Measurements from ENCODE around the gene TPST2. TPM values are rescaled to one million over a fixed set of nuclear protein-coding genes. Genes with fewer than 3 reads are reported as not detected.

The TPST2 gene
- total RNA-seq, 1 experiment from 2014 or later = 50.1 TPM

GRCh38 chr22:26619510-26619909, 29.6 kb upstream of the TPST2 start:
- Histone ChIP-seq H4K20me1 (ENCODE audit: control insufficient read depth, insufficient read depth, insufficient read length) (no peaks in the 10 kb centered on the region), H3K4me2 (ENCODE audit: insufficient read depth, insufficient read length, low read length) (no peak overlapping the region), H3K56ac (ENCODE audit: insufficient read length, low read depth, low read length) (no peak overlapping the region), H4K91ac (ENCODE audit: insufficient read length, low read depth, low read length) (no peak overlapping the region), H2BK5ac (ENCODE audit: insufficient read length, low read length) (no peak overlapping the region), H3K4me1 (ENCODE audit: insufficient read depth, low read length) (peaks cover 24% of the 10 kb centered on the region), H4K8ac (replicated peaks; ENCODE audit: insufficient read length, low read depth, low read length) (no peak overlapping the region), H3K23me2 (ENCODE audit: insufficient read length, low read depth, low read length, poor library complexity, severe bottlenecking) (no peaks in the 10 kb centered on the region), H3K9me3 (ENCODE audit: control insufficient read depth, low read depth, low read length) (no peaks in the 10 kb centered on the region), H3K4ac (ENCODE audit: low read depth, low read length) (no peak overlapping the region), H3K27ac (ENCODE audit: insufficient read length, low read depth, low read length) (no peak overlapping the region), H3K18ac (ENCODE audit: insufficient read length, low read depth, low read length) (no peak overlapping the region), H2BK15ac (ENCODE audit: low read depth, low read length) (no peak overlapping the region), H3K9ac (ENCODE audit: extremely low read depth, insufficient read length, low read length) (no peak overlapping the region), H2BK12ac (ENCODE audit: insufficient read length, low read depth, low read length) (no peak overlapping the region), H4K5ac (ENCODE audit: insufficient read length, low read depth, low read length) (no peak overlapping the region), H2AFZ (ENCODE audit: low read length) (no peak overlapping the region), H3K79me1 (ENCODE audit: insufficient read depth, low read depth, low read length, poor library complexity, severe bottlenecking) (no peaks in the 10 kb centered on the region), H3K23ac (ENCODE audit: insufficient read length, low read depth, low read length) (no peak overlapping the region), H3K79me2 (ENCODE audit: insufficient read depth, low read length) (no peaks in the 10 kb centered on the region), H2BK120ac (ENCODE audit: low read depth, low read length, poor library complexity, severe bottlenecking) (no peak overlapping the region), H3K27me3 (ENCODE audit: insufficient read depth, low read length) (no peaks in the 10 kb centered on the region; the same call in 1 of the 2 replicates), H3K14ac (ENCODE audit: insufficient read depth, low read length) (no peak overlapping the region; the same call in 1 of the 2 replicates), H2AK5ac (ENCODE audit: insufficient read length, low read length) (no peak overlapping the region), H2BK20ac (ENCODE audit: low read depth, low read length, poor library complexity, severe bottlenecking) (no peak overlapping the region), H3T11ph (ENCODE audit: low read length) (no peak overlapping the region)
- no peaks in the 10 kb centered on the region; a peak in 1 of 7 replicates for H3K36me3 Mint-ChIP-seq (ENCODE audit: insufficient read depth in 1 of 3, low read depth in 3 of 3)
- H3K4me1 Mint-ChIP-seq = peaks cover 43 to 58% of the 10 kb centered on the region in 2 experiments
- H3K9me3 Mint-ChIP-seq = peaks cover 0 to under 1% of the 10 kb centered on the region in 2 experiments; a peak in 1 of 5 replicates
- no peak overlapping the region for H3K4me3 Mint-ChIP-seq
- H3K27ac Mint-ChIP-seq = no peak overlapping the region
- DNase-seq = no peak
- H3K27me3 Mint-ChIP-seq (ENCODE audit: low read depth) = peaks cover 52% of the 10 kb centered on the region
- no CpG with 5 or more reads among the region's 6 CpGs for WGBS (ENCODE audit: extremely low coverage, insufficient read length, low lambda C conversion rate)
- no peak for TF ChIP-seq CTCF (conservative IDR thresholded peaks at IDR 0.05)

Measured in H9 (cell line).